ENCODE data around the gene TEAD1. TPM values are rescaled to one million over a fixed set of nuclear protein-coding genes. Genes with fewer than 3 reads are reported as not detected.

Gene TEAD1
- total and polyA plus RNA-seq, 9 of the 15 experiments (the other 6 are each of a cell fraction or from before 2014, with no cell fraction given), result 1.7 to 17.7 (median 10.8) TPM

GRCh38 chr11:12687216-12687623, 13.0 kb downstream of the TEAD1 start (continued):
- TF ChIP-seq CCNT2 (IDR thresholded peaks at IDR 0.05; ENCODE audit: borderline replicate concordance, extremely low read depth, insufficient read length, low read depth, low read length), result peak; percentile 33
- TF ChIP-seq PRMT5 (CRISPR knock-in tag; IDR thresholded peaks at IDR 0.05), result no peak
- peak; percentile 45 for TF ChIP-seq PKNOX1 (IDR thresholded peaks at IDR 0.05)
- no peak for TF ChIP-seq PHB (CRISPR knock-in tag; IDR thresholded peaks at IDR 0.05)
- peak; percentile 64 for TF ChIP-seq EP300 (IDR thresholded peaks at IDR 0.05; ENCODE audit: low read length)
- TF ChIP-seq, protein P1, sequence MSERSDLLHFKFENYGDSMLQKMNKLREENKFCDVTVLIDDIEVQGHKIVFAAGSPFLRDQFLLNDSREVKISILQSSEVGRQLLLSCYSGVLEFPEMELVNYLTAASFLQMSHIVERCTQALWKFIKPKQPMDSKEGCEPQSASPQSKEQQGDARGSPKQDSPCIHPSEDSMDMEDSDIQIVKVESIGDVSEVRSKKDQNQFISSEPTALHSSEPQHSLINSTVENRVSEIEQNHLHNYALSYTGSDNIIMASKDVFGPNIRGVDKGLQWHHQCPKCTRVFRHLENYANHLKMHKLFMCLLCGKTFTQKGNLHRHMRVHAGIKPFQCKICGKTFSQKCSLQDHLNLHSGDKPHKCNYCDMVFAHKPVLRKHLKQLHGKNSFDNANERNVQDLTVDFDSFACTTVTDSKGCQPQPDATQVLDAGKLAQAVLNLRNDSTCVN (CRISPR knock-in tag; IDR thresholded peaks at IDR 0.05), result no peak
- TF ChIP-seq RFX5 (IDR thresholded peaks at IDR 0.05; ENCODE audit: low read depth, low read length), result no peak
- no peak for TF ChIP-seq SP1 (CRISPR knock-in tag; IDR thresholded peaks at IDR 0.05)
- TF ChIP-seq EP400 (IDR thresholded peaks at IDR 0.05), result no peak
- TF ChIP-seq PTTG1 (tag; IDR thresholded peaks at IDR 0.05; ENCODE audit: low read depth), result no peak
- TF ChIP-seq SMARCB1 (IDR thresholded peaks at IDR 0.05; ENCODE audit: insufficient read length, low read depth), result no peak
- 0 out of 2 replicates have a peak, but pooled peaks have one; percentile 12 for TF ChIP-seq MTA2 (IDR thresholded peaks at IDR 0.05; ENCODE audit: low read depth)
- TF ChIP-seq SMARCC2 (IDR thresholded peaks at IDR 0.05; ENCODE audit: low read depth), result no peak
- TF ChIP-seq TOE1 (IDR thresholded peaks at IDR 0.05; ENCODE audit: borderline replicate concordance), result no peak
- no peak for TF ChIP-seq TOE1 (CRISPR knock-in tag; IDR thresholded peaks at IDR 0.05; ENCODE audit: borderline replicate concordance, low read depth)
- TF ChIP-seq BRCA1 (IDR thresholded peaks at IDR 0.05), result no peak
- TF ChIP-seq BRCA1 (CRISPR knock-in tag; IDR thresholded peaks at IDR 0.05), result no peak
- no peak; the same call in 1 of the 2 replicates for TF ChIP-seq FOXP1 (CRISPR knock-in tag; IDR thresholded peaks at IDR 0.05)
- no peak for TF ChIP-seq GTF2A2 (tag; IDR thresholded peaks at IDR 0.05)
- TF ChIP-seq ZNF717 (CRISPR knock-in tag; IDR thresholded peaks at IDR 0.05), result no peak
- no peak for TF ChIP-seq TCFL5 (CRISPR knock-in tag; conservative IDR thresholded peaks at IDR 0.05)
- peak; percentile 61 for TF ChIP-seq NCOR1 (IDR thresholded peaks at IDR 0.05)
- peak; percentile 79 for TF ChIP-seq MEIS2 (IDR thresholded peaks at IDR 0.05; ENCODE audit: partially characterized antibody)
- 0 out of 2 replicates have a peak, but pooled peaks have one; percentile 20 for TF ChIP-seq POLR2AphosphoS5 (IDR thresholded peaks at IDR 0.05; ENCODE audit: control insufficient read depth, insufficient read depth, low read depth, low read length)
- TF ChIP-seq TBL1XR1 (IDR thresholded peaks at IDR 0.05; ENCODE audit: low read length in 2 of 2), result 0 out of 4 replicates have a peak, but pooled peaks of 1 of the 2 experiments have one; percentile 26
- TF ChIP-seq CREB5 (CRISPR knock-in tag; IDR thresholded peaks at IDR 0.05), result no peak
- no peak for TF ChIP-seq KLF1 (tag; IDR thresholded peaks at IDR 0.05)
- no peak for TF ChIP-seq SRF (CRISPR knock-in tag; IDR thresholded peaks at IDR 0.05)
- TF ChIP-seq NFATC3 (IDR thresholded peaks at IDR 0.05), result no peak
- TF ChIP-seq POLR2G (IDR thresholded peaks at IDR 0.05; ENCODE audit: low read depth, low read length), result no peak
